ENCODE results near the gene PDSS2.

DNA sequence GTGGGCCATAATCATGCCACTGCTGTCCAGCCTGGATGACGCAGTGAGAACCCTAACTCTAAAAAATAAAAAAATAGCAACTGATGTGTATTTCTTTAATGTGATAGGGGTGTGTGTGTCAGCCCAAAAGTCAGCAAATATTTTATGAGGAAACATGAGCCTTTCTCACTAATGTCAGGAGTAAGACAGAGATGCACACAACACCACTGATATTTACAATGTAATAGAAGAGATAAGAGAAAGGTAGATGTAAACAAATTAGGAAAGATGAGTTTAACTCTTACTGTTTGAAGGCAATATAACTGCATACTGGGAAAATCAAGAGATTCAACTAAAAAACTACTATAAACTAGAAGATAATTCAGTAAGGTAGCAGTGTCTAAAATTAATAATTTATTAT, 244.0 kb downstream of the PDSS2 start:
- TF ChIP-seq, protein P1, sequence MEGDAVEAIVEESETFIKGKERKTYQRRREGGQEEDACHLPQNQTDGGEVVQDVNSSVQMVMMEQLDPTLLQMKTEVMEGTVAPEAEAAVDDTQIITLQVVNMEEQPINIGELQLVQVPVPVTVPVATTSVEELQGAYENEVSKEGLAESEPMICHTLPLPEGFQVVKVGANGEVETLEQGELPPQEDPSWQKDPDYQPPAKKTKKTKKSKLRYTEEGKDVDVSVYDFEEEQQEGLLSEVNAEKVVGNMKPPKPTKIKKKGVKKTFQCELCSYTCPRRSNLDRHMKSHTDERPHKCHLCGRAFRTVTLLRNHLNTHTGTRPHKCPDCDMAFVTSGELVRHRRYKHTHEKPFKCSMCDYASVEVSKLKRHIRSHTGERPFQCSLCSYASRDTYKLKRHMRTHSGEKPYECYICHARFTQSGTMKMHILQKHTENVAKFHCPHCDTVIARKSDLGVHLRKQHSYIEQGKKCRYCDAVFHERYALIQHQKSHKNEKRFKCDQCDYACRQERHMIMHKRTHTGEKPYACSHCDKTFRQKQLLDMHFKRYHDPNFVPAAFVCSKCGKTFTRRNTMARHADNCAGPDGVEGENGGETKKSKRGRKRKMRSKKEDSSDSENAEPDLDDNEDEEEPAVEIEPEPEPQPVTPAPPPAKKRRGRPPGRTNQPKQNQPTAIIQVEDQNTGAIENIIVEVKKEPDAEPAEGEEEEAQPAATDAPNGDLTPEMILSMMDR (IDR thresholded peaks at IDR 0.05), result no peak
- TF ChIP-seq POLR2A (IDR thresholded peaks at IDR 0.05), result no peak
